ACHN (cell line): ENCODE measurements around the gene KLHL11.
"Not testable (repeated sequence)": the region's sequence is repeated elsewhere in the genome, so short reads cannot be mapped to it uniquely, and the experiment has no call there.

ENCODE experiments used
- DNase-seq: peaks from one replicate; pipeline ENCODE4 v3.0.0-alpha.2; 2015
- in situ Hi-C: cut with HindIII; loops from 2 replicates; pipeline ENCODE4 v1.10.0; 2017; ENCODE audit warnings: low sequenced_read_pairs, low pct_ligation_motif_present, low pct_unique_long_range_greater_than_20kb

KLHL11 gene

DNA sequence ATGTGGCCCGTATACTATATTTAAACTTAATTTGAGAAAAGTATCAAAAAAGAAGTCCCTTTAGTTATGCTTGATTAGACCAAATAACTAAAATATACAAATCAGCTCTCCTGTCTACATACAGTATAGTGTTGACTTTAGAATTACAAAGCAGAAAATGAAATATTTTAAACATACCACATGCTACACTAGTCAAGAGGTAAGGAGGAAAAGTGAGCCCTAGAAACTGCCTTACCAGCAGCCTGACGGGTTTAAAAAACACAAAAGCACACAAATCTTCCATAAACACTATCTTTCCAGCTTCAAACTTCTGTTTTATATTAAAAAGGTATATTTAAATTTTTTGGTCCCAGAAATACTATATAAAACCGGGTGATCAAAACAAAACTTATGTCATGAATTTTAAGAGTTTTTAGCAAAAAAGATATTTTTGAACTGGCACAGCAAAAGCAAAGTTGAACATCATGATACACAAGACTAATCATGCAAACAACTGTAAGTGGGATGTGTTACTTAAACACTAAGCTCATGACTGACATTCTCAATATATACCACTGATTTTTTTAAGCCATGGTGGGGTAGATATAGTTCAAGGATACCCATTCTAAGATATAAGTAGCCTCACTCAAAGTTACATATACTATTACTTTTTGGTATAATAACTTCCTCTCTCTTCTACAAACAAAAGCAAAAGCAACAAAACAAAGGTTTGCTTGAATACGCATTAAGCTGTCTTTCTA is 15.8 kb downstream of the KLHL11 start:
- DNase-seq = no peak
- in situ Hi-C loops = no loop called here

DNA sequence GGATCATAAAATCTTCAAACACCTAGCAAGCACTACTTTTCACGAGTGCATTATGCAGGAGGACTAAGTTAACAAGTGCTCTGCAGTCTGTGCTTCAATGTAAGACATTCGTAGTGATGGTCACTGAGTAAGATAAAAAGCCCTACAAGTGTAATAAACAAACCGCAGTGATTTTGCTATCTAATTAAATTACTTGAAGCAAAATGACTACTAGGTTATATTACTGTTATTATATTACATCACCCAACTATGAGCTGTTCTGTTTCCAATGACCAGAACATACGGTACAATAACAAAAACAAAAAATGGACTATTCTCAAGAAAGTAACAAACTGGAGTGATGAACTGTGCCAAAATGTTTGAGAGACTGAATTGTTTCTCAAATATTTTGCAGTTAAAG is 16.4 kb downstream of the KLHL11 start:
- no peak for DNase-seq
- in situ Hi-C loops = no loop called here

DNA sequence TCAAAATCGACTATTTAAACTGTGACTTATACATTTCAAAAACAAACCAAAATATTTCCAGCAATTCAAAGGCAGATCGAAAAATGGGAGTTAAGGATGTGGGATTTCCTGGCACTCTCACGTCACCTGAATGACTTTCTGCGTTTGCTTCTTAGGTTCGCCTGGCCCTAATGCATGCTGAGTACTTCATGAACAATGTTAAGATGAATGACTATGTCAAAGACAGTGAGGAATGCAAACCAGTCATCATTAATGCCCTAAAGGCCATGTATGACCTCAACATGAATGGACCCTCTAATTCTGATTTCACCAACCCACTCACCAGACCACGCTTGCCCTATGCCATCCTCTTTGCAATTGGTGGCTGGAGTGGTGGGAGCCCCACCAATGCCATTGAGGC is 20.3 kb downstream of the KLHL11 start:
- in situ Hi-C loops = no loop called here
- no peak for DNase-seq

DNA sequence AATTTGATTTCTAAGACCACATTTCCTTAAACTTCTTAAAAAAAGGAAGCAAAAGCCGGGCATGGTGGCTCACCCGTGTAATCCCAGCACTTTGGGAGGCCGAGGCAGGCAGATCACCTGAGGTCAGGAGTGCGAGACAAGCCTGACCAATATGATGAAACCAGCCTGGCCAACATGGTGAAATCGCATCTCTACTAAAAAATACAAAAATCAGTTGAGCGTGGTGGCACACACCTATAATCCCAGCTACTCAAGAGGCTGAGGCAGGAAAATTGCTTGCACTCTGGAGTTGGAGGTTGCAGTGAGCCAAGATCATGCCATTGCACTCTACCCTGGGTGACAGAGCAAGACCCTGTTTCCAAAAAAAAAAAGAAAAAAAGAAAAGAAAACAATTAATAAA is 24.4 kb downstream of the KLHL11 start:
- DNase-seq, in situ Hi-C loops: not testable (repeated sequence)

DNA sequence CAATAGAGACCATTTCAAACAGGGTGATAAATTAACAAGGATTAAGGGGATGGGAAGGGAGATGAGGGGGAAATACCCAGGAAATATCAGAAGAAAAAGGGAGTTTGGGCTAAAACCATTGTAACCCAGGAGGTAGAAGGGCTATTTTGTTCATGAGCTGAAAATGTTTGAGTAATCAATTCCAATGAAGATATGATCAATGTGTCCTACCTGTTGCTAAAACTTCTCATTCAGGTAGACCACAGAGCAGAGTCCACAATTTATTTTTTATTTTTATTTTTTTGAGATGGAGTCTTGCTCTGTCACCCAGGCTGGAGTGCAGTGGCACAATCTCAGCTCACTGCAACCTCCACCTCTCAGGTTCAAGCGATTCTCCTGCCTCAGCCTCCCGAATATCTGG is 25.8 kb downstream of the KLHL11 start:
- DNase-seq, in situ Hi-C loops: not testable (repeated sequence)

DNA sequence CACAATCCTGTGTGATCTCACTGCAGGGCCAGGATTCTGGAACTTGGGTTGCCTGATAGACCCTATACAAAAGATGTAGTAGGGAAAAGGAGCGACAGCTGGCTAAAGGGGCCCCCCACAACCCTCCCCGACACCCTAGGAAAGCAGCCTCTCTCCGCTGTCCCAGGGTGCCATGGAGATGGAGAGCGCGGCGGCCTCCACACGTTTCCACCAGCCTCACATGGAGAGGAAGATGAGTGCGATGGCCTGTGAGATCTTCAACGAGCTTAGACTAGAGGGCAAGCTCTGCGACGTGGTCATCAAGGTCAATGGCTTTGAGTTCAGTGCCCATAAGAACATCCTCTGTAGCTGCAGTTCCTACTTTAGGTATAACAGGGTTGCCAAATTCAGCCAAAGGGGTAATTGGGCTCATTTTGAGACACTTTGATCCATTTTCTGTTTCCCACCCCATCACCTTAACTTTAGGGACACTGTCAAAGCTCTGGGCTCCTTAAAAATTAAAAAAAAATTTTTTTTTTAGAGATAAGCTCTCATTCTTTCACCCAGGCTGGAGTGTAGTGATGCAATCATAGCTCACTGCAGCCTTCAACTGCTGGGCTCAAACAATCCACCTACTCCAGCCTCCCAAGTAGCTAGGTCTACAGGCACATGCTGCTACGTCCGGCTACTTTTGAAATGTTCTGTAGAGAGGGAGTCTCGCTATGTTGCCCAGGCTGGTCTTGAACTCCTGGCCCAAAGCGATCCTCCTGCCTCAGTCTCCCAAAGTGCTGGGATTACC is 27.3 kb downstream of the KLHL11 start, which contains the start of gene KLHL10:
Gene KLHL10, plus strand, starts transcription at position 65 of the 778 bp plus-strand sequence. Its CDS starts 108 bp downstream, at position 173.
- DNase-seq = no peak
- in situ Hi-C loops = no loop called here

DNA sequence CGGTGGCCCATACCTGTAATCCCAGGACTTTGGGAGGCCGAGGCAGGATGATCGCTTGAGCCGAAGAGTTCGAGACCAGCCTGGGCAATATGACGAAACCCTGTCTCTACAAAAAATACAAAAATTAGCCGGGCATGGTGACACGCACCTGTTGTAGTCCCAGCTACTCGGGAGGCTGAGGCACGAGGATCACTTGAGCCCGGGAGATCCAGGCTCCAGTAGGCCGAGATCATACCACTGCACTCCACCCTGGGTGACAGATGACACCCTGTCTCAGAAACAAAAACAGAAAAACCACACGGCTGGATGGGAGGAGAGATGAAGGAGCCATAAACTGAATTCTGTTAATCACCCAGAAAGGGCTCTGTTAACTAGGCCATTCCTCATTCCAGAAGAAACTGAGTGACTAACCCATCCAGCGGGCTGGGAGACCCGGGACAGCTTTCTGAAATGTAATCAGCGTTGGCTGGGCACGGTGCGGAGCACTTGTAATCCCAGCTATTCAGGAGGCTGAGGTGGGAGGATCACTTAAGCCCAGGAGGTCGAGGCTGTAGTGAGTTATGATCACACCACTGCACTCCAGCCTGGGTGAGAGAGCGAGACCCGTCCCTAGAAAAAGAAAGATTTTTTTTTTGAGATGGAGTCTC is 28.6 kb downstream of the KLHL11 start:
- in situ Hi-C loops = no loop called here

DNA sequence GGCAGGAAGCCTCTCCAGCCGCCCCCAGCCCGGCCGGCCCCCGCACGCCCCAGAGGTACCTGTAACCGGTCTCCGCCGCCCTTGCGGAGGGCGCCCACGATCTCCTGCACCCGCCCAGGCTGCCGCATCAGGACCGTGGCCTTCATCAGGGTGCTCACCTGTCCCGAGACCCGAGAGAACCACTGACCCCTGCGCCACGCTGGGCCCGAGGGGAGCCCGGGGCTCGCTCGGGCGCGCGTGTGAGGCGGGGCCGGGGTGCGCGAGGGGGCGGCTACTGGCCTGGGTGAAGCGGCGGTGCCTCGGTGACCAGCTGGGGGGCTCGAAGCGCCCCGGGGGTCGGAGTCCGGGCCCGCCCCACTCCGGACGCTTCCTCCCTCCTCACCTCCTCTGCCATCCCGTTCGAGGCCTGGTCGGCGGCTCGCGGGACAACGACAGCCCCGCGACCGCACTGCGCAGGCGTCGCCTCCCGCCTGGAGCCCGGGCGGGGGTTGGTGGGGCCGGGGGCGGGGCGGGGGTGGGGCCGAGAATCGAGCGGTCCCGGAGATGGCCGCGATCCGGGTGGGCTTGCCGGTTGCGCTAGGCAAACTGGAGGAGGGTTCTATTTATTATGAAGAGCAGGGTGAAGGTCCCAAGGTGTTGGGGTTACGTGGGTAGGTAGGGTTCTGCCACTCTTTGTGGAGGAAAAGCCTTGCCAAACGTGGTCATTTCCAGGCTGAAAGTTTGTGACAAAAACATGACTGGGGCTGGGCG is 29.2 kb downstream of the KLHL11 start, which contains the start of gene NT5C3B:
Gene NT5C3B, minus strand, starts transcription at position 433 of the 750 bp plus-strand sequence. Its CDS starts 39 bp downstream, at position 394.
- DNase-seq = peak; percentile 66
- in situ Hi-C loops = no loop called here

More for the DNA sequence above, 28.6 kb downstream of the KLHL11 start:
- no peak for DNase-seq

DNA sequence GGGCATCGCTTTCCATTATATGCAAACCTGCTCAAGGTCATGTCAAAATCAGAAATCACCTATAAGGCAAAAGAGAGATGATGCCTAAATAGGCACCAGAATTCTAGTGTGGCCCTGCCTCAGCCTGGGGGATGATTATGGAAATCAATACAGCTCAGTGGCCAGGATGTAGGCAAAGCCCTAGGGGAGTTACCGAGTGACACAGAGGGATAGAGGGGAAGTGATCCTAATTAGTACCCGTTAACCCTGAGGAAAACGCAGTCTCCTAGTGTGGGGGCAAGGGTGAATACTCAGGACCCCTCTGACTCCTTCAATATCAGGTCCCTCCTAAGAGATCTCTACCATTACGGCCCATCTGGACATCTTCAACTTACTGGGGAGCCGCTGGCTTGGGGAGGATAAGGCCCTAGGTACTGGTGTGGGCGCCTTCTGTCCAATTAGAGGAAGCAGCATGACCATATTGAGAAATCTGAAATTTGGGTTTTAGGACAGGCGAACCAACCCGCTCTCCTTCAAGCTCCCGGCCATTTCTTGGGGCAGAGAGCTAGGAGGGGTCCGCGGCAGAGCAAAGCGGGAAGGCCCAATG is 29.9 kb downstream of the KLHL11 start:
- DNase-seq = no peak
- in situ Hi-C loops = no loop called here

DNA sequence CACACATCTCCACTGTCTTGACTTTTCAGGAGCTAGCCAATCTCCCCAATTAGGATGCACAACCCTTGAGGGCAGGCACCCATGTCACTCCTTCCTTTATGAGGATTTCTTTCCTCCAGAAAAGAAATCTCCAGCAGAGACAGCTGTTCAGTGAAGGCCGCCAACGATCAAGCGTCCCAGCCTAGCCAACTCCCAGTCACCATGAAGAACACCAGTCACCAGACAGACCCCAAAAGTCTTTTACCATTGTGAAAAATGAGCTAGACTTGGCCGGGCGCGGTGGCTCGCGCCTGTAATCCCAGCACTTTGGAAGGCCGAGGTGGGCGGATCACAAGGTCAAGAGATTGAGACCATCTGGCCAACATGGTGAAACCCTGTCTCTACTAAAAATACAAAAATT is 35.3 kb downstream of the KLHL11 start:
- in situ Hi-C loops, DNase-seq: not testable (repeated sequence)

DNA sequence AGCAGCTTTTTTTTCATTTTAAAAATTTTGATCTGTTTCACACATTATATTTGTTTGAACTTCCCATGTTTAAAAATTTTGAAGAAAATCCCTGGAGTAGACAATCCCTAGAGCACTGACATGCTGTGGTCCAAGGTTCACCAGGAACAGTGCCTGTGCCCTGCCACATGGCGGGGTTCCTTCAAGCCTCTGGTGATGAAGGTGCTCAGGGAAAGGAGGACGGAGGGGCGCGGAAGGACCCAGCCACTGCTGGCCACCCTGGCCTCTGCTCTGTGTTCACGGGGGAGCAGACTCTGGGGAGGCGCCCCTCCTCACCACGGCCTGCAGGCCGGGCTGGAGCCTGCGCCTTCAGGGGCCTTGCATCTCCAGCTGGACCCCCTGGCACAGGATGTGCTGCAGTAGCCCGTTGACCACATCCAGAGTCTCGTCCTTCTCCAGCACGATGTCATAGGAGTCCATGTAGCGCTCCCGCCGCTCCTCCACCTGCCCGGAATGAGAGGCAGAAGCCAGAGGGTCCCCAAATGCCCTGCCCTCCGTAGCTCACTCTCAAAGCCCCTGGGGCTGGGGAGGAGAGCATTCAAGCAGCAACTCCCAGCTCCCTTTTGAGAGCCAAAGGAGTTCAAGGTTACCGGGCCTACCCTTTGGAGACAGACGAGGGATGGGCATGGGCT is 39.9 kb downstream of the KLHL11 start:
- DNase-seq = no peak
- in situ Hi-C loops = no loop called here

DNA sequence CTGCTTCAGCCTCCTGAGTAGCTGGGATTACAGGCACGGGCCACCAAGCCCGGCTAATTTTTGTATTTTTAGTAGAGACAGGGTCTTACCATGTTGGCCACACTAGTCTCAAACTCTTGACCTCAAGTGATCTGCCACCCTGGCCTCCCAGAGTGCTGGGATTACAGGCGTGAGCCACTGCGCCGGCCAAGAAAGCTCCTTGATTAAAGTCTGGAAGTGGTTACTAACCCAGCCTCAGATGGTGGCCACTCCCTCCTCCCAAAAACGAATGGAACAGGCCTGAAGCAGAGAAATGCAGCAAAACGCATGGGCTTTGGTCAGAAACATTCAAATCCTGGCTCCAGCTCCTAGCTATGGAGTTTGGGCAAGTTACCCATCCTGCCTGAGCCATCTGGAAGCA is 41.1 kb downstream of the KLHL11 start:
- in situ Hi-C loops = no loop called here
- no peak for DNase-seq

DNA sequence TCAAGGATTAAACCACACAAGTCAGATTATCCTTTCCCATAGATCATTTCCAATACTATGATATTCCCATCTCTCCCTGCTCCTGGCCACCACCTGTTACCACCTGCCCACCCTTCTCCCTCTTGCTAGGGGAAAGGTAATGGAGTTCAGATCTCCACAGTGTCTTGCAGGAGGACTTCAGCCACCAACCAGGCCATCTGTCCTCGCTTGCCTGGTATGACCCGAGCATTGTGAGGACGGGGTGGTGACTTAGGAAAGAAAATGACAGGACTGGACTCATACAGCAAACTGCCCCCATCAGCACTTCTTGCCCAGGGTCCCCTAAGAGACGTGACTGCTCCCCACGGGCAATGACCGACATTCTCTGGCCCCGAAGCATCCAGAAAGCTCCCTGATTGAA is 41.6 kb downstream of the KLHL11 start:
- in situ Hi-C loops = no loop called here
- no peak for DNase-seq

DNA sequence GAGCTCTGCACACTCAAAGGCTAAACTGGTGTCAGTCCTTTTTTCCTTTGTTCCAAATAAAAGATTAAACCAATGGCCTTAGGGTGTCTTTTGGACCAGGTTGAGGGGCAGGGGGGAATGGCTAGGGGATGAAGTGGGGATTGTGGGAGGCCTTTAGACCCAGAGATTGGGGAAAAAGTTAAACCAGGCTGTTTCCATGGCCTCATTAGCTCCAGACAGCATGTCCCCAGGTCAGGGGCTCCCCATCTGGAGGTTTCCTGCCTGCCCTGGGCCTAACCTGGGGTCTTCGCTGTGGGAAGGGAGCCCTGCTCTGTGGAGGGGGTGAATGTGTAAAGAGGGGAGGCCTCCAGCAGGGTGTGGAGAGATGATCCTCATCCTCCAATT is 42.1 kb downstream of the KLHL11 start:
- DNase-seq = no peak
- in situ Hi-C loops = no loop called here

DNA sequence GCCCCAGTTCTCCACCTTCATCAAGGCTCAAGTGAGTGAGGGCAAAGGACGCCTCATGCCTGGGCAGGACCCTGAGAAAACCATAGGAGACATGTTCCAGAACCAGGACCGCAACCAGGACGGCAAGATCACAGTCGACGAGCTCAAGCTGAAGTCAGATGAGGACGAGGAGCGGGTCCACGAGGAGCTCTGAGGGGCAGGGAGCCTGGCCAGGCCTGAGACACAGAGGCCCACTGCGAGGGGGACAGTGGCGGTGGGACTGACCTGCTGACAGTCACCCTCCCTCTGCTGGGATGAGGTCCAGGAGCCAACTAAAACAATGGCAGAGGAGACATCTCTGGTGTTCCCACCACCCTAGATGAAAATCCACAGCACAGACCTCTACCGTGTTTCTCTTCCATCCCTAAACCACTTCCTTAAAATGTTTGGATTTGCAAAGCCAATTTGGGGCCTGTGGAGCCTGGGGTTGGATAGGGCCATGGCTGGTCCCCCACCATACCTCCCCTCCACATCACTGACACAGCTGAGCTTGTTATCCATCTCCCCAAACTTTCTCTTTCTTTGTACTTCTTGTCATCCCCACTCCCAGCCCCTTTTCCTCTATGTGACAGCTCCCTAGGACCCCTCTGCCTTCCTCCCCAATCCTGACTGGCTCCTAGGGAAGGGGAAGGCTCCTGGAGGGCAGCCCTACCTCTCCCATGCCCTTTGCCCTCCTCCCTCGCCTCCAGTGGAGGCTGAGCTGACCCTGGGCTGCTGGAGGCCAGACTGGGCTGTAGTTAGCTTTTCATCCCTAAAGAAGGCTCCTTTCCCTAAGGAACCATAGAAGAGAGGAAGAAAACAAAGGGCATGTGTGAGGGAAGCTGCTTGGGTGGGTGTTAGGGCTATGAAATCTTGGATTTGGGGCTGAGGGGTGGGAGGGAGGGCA is 42.7 kb downstream of the KLHL11 start:
- in situ Hi-C loops = no loop called here
- no peak for DNase-seq

DNA sequence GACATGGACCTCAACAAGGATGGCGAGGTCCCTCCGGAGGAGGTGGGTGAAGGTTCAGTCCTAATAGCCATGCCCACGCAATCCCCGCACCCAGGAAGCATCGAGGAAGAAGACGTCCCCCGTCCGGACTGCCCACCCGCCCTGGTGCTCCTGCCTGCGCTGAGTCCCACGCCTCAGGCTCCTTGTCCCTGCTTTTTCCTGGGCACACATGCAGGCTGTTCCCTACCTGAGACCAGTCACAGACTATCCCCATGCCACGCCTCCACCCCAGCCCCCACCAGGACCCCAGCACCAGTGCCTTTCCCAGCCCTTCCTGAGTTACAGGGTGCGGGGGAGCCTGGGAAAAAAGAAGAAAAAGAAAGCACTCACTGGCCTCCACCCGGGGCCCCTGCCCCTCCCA is 43.4 kb downstream of the KLHL11 start:
- in situ Hi-C loops = no loop called here

DNA sequence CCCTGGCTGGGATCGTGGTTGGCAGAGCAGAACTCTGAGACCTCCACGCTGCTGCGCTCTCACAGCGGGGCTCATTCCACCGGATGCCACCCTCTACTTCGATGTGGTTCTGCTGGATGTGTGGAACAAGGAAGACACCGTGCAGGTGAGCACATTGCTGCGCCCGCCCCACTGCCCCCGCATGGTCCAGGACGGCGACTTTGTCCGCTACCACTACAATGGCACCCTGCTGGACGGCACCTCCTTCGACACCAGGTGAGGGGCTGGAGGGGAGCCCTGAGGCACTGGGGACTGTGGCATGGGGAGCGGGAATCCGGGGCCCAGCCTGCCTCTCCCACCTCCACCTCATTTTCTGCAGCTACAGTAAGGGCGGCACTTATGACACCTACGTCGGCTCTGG is 47.2 kb downstream of the KLHL11 start:
- no peak for DNase-seq
- in situ Hi-C loops = no loop called here

More for the DNA sequence above, 43.4 kb downstream of the KLHL11 start:
- DNase-seq = no peak
